Left colon (tissue), 2 donors: Measurements from ENCODE around the gene LHFPL6. TPM values are rescaled to one million over a fixed set of nuclear protein-coding genes. Genes with fewer than 3 reads are reported as not detected.

Source experiments
- ATAC-seq: fragments of 200-7000 bp; cut with Tn5 transposase; one replicate; pipeline ENCODE4 v1.9.1; 2020; ENCODE audit warnings: mild to moderate bottlenecking, moderate library complexity
- DNase-seq, 2 donors: peaks; one replicate each; pipeline ENCODE4 v3.0.0-alpha.2; 2020
- intact Hi-C, 2 donors: fragments of 100-400 bp; cut with DNase I in 1 of 2; cut with micrococcal nuclease in 1 of 2; formaldehyde crosslinking; loops; one replicate each; pipeline versions ENCODE4 v1.11.2 to v1.14.0; 2022; cut with DNase I, micrococcal nuclease
- total RNA-seq, 2 donors: library from RNA; stranded (reverse); fragmentation: NEBNext Ultra II Directional; extraction: Animal tissue kit (Norgen Biotek cat#: 25700); gene quantifications; one replicate each; pipeline ENCODE4 v1.2.1, GENCODE V29; 2021
- donor health status: DM: no; HTN: no; CAD: no.
- donor health status: DM: yes; HTN: yes; CAD: no.

The LHFPL6 gene
- total RNA-seq, 2 donors from 2014 or later: 7.0 to 11.8 TPM

- intact Hi-C loops: no loop called here
- no peak for DNase-seq
- ATAC-seq: no peak
Observed at GRCh38 chr13:39407786-39408185, 195.2 kb downstream of the LHFPL6 start.

GRCh38 chr13:39407138-39407537, 195.9 kb downstream of the LHFPL6 start:
- DNase-seq (no peak), ATAC-seq (no peak)
- intact Hi-C loops: no loop called here

DNA sequence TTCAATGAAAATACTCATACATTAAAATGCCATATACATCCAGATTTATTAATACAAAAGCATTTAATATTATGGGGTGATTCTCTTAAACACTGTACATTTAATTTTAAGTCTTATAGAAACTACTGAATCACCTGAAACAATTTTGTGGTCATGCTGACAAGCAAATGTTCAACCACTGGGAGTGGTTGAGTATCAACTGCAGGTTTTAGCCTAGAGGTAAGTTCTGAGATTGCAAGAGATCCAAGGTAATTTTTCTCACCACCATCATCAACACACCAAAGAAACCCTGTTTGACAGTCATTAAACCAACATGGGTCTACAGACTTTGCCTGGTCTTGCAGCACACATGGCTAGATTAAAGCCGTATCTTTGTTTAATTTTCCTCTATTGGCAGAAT, 196.3 kb downstream of the LHFPL6 start:
- intact Hi-C loops: no loop called here
- ATAC-seq: no peak
- no peak for DNase-seq

- intact Hi-C loops: no loop called here
- ATAC-seq (no peak), DNase-seq (no peak)
Observed at GRCh38 chr13:39405596-39406205, 197.3 kb downstream of the LHFPL6 start.

GRCh38 chr13:39405107-39405506, 197.9 kb downstream of the LHFPL6 start:
- no peak for DNase-seq
- ATAC-seq: no peak
- intact Hi-C loops: no loop called here

DNA sequence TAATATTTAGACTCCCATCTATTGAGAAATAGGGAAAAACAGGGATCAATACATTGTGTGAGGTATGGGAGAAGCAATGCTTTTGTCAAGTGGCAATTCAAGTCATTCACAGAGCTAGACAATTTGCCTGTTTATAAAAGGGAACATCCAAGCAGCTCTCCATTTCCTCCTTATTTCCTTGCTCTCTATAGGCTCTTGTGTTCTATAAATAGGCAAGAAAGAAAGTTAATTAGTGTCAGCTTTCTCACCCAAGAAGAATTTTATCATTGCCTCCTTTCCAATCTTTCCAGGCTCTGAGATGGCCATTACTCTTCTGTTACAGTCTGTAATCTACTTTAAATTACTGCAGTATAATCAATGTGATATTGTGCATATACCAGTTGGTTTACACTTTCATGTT, 199.9 kb downstream of the LHFPL6 start:
- no peak for DNase-seq
- ATAC-seq: no peak
- intact Hi-C loops: no loop called here

GRCh38 chr13:39402221-39402970, 200.6 kb downstream of the LHFPL6 start:
- ATAC-seq: no peak
- DNase-seq: no peak
- intact Hi-C loops: no loop called here

DNA sequence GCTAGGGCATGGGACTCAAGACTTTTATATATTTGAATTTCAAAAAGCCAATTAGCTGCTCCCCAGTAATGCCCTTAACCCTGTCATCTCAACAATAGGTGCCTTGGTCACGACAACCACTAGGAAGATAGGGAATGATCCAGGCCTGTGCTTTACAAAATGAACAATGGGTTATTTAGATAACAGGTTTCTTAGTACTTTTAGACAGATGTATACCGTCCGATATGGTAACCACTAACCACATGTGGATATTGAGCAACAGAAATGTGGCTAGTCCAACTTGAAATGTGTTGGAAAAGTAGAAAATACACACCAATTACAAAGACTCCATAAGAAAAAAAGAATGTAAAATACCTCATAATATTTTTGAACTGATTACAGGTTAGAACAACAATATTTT, 201.2 kb downstream of the LHFPL6 start:
- intact Hi-C loops: no loop called here
- ATAC-seq: no peak
- no peak for DNase-seq

DNA sequence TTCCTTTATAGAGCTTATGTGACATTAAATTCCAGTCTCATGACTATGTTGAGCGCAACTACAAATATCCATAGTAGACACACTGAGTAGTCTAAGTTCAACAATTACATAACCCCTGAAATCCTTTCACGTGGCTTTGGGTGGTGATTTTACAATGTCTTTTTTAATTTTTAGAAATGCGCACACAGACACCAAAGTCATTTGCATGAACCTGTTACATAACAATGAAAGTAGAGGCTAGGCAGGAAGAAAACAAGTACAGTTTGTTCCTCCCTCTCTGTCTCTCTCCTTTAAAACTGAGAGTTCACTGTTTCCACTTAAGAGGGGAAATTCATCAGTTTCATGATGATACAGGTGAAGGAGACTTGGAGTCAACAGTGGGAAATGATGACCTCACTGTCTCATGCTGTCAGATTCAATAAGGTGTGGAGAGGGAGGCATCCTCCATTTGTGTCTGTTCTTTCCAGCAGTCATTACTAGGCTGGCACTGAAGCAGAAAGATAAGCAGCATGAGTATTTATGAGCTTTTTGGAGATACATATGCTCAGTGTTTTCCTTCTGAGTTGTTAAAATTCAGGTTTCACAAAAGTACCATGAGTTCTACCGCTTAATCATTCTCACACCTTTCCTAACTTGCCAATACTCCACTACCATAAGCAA, 201.8 kb downstream of the LHFPL6 start:
- no peak for ATAC-seq
- no peak for DNase-seq
- intact Hi-C loops: no loop called here

DNA sequence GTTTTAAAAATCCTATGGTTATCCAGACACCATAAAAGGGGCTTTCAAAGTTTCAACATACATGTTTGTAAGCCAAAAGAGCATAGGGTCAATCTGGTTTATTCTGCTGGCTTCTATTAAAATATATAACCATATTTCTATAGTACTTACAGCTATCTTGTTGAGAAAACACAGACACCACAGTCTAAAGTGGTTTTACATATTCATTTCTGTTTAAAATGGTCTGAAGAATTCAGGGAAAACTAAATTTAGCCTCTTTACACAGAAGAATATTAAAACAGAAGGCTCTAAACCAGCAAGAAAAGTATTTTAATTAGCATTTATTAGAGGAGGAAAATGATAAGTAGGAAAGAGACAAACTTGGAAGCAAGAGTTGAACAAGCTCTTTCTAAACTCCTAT, 203.9 kb downstream of the LHFPL6 start:
- DNase-seq: no peak
- ATAC-seq: no peak
- intact Hi-C loops: no loop called here

DNA sequence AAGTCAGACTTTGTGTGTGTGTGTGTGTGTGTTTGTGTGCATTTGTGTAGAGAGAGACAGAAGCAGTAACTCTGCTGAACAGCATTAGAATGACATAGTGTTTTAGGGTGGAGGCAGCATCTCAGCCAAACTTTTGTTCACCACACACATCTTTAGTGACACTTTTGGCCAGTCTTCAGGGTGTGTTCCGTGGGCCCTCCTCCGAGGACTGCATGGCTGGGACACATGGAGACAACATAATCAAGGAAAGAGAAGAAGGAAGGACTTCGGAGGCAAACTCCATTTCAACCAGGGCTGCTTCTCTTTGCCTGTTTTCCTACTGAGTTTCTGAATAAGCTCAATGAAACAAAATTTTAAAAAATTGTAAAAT, 205.1 kb downstream of the LHFPL6 start:
- DNase-seq (no peak), ATAC-seq (no peak)
- intact Hi-C loops: no loop called here

GRCh38 chr13:39397226-39397895, 205.6 kb downstream of the LHFPL6 start:
- ATAC-seq (no peak), DNase-seq (no peak)
- intact Hi-C loops: no loop called here

- intact Hi-C loops: no loop called here
- DNase-seq: no peak
- no peak for ATAC-seq
Observed at GRCh38 chr13:39394796-39395678, 208.0 kb downstream of the LHFPL6 start.

- DNase-seq: no peak
- intact Hi-C loops: no loop called here
- no peak for ATAC-seq
Observed at GRCh38 chr13:39391761-39392160, 211.2 kb downstream of the LHFPL6 start.

- ATAC-seq (no peak), DNase-seq (no peak)
- intact Hi-C loops: no loop called here
Observed at GRCh38 chr13:39389013-39389412, 214.0 kb downstream of the LHFPL6 start.

GRCh38 chr13:39385621-39386231, 217.3 kb downstream of the LHFPL6 start:
- no peak for ATAC-seq
- intact Hi-C loops: no loop called here

GRCh38 chr13:39385154-39385553, 217.8 kb downstream of the LHFPL6 start:
- ATAC-seq (no peak), DNase-seq (no peak)
- intact Hi-C loops: no loop called here

More at GRCh38 chr13:39385621-39386231, 217.3 kb downstream of the LHFPL6 start:
- no peak for DNase-seq

DNA sequence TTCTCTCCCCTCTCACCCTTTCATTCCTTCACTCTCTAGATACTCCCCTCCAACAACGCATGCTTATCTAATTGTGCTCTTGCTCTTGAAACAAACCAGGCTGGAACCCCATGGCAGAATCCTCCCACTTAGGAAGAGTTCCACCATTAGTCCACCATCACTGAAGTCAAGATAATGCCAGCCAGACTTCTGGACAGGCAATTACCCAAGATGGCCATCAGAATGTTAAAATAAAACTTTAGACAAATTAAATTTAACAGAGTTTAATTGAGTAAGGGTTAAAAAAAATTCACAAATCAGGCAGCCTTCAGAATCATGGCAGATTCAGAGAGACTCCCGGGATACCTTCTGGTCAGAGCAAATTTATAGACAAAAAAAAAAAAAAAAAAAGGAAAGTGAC, 221.5 kb downstream of the LHFPL6 start:
- DNase-seq: no peak
- ATAC-seq: no peak

More for the DNA sequence above, 221.5 kb downstream of the LHFPL6 start:
- intact Hi-C loops: no loop called here
